ENCODE measurements around the gene AQP3.
A peak's percentile ranks its signal among the peaks of the same experiment; 100 is the strongest.

AQP3 gene

GRCh38 chr9:33452828-33453271, 5.5 kb upstream of the AQP3 start:
- no peaks in the 10 kb centered on the region for H3K9me3 ChIP-seq (ENCODE audit: control insufficient read depth, insufficient read depth, low read length)
- H3K27me3 ChIP-seq (ENCODE audit: control insufficient read depth, insufficient read depth, low read length) = peaks cover 11% of the 10 kb centered on the region
- no peak overlapping the region for H3K4me3 ChIP-seq (ENCODE audit: low read depth, low read length)
- H3K9ac ChIP-seq (ENCODE audit: low read depth, low read length) = no peak overlapping the region
- peaks cover 11% of the 10 kb centered on the region for H3K4me1 ChIP-seq (ENCODE audit: control insufficient read depth, insufficient read depth, low read length)
- H3K36me3 ChIP-seq (ENCODE audit: control insufficient read depth, insufficient read depth, low read length) = no peaks in the 10 kb centered on the region
- H3K27ac ChIP-seq (ENCODE audit: low read depth, low read length) = peak overlapping the region; percentile 66

- Histone ChIP-seq H3K27ac (ENCODE audit: low read depth, low read length) (no peak overlapping the region), H3K36me3 (ENCODE audit: control insufficient read depth, insufficient read depth, low read length) (no peaks in the 10 kb centered on the region), H3K4me3 (ENCODE audit: low read depth, low read length) (no peak overlapping the region), H3K27me3 (ENCODE audit: control insufficient read depth, insufficient read depth, low read length) (peaks cover 28% of the 10 kb centered on the region), H3K9me3 (ENCODE audit: control insufficient read depth, insufficient read depth, low read length) (no peaks in the 10 kb centered on the region), H3K4me1 (ENCODE audit: control insufficient read depth, insufficient read depth, low read length) (peaks cover 19% of the 10 kb centered on the region), H3K9ac (ENCODE audit: low read depth, low read length) (no peak overlapping the region)
These were observed 3.3 kb upstream of the AQP3 start for GRCh38 chr9:33450621-33451146.

GRCh38 chr9:33449715-33450114, 2.3 kb upstream of the AQP3 start:
- Histone ChIP-seq H3K4me3 (ENCODE audit: low read depth, low read length) (no peak overlapping the region), H3K27ac (ENCODE audit: low read depth, low read length) (no peak overlapping the region), H3K9me3 (ENCODE audit: control insufficient read depth, insufficient read depth, low read length) (no peaks in the 10 kb centered on the region), H3K9ac (ENCODE audit: low read depth, low read length) (no peak overlapping the region), H3K4me1 (ENCODE audit: control insufficient read depth, insufficient read depth, low read length) (peaks cover 19% of the 10 kb centered on the region), H3K36me3 (ENCODE audit: control insufficient read depth, insufficient read depth, low read length) (no peaks in the 10 kb centered on the region), H3K27me3 (ENCODE audit: control insufficient read depth, insufficient read depth, low read length) (peaks cover 28% of the 10 kb centered on the region)

- peaks cover 28% of the 10 kb centered on the region for H3K27me3 ChIP-seq (ENCODE audit: control insufficient read depth, insufficient read depth, low read length)
- no peaks in the 10 kb centered on the region for H3K36me3 ChIP-seq (ENCODE audit: control insufficient read depth, insufficient read depth, low read length)
- peaks cover 14% of the 10 kb centered on the region for H3K4me1 ChIP-seq (ENCODE audit: control insufficient read depth, insufficient read depth, low read length)
- H3K9ac ChIP-seq (ENCODE audit: low read depth, low read length) = no peak overlapping the region
- no peak overlapping the region for H3K27ac ChIP-seq (ENCODE audit: low read depth, low read length)
- H3K9me3 ChIP-seq (ENCODE audit: control insufficient read depth, insufficient read depth, low read length) = no peaks in the 10 kb centered on the region
- peak overlapping the region; percentile 72 for H3K4me3 ChIP-seq (ENCODE audit: low read depth, low read length)
These were observed 583 bp upstream of the AQP3 start for GRCh38 chr9:33447799-33448553.

- H3K9ac ChIP-seq (ENCODE audit: low read depth, low read length) = no peak overlapping the region
- H3K36me3 ChIP-seq (ENCODE audit: control insufficient read depth, insufficient read depth, low read length) = no peaks in the 10 kb centered on the region
- H3K27me3 ChIP-seq (ENCODE audit: control insufficient read depth, insufficient read depth, low read length) = peaks cover 28% of the 10 kb centered on the region
- H3K27ac ChIP-seq (ENCODE audit: low read depth, low read length) = no peak overlapping the region
- H3K9me3 ChIP-seq (ENCODE audit: control insufficient read depth, insufficient read depth, low read length) = no peaks in the 10 kb centered on the region
- H3K4me1 ChIP-seq (ENCODE audit: control insufficient read depth, insufficient read depth, low read length) = peaks cover 12% of the 10 kb centered on the region
- H3K4me3 ChIP-seq (ENCODE audit: low read depth, low read length) = peak overlapping the region; percentile 72
These were observed 1.0 kb downstream of the AQP3 start for GRCh38 chr9:33446240-33446945.

GRCh38 chr9:33445389-33446239, 1.8 kb downstream of the AQP3 start:
- no peak overlapping the region for H3K27ac ChIP-seq (ENCODE audit: low read depth, low read length)
- no peaks in the 10 kb centered on the region for H3K9me3 ChIP-seq (ENCODE audit: control insufficient read depth, insufficient read depth, low read length)
- H3K36me3 ChIP-seq (ENCODE audit: control insufficient read depth, insufficient read depth, low read length) = no peaks in the 10 kb centered on the region
- H3K4me3 ChIP-seq (ENCODE audit: low read depth, low read length) = no peak overlapping the region
- peaks cover 28% of the 10 kb centered on the region for H3K27me3 ChIP-seq (ENCODE audit: control insufficient read depth, insufficient read depth, low read length)
- peaks cover 12% of the 10 kb centered on the region for H3K4me1 ChIP-seq (ENCODE audit: control insufficient read depth, insufficient read depth, low read length)
- no peak overlapping the region for H3K9ac ChIP-seq (ENCODE audit: low read depth, low read length)

GRCh38 chr9:33443464-33444154, 3.8 kb downstream of the AQP3 start:
- no peak overlapping the region for H3K9ac ChIP-seq (ENCODE audit: low read depth, low read length)
- H3K27ac ChIP-seq (ENCODE audit: low read depth, low read length) = no peak overlapping the region
- H3K9me3 ChIP-seq (ENCODE audit: control insufficient read depth, insufficient read depth, low read length) = no peaks in the 10 kb centered on the region
- peaks cover 25% of the 10 kb centered on the region for H3K27me3 ChIP-seq (ENCODE audit: control insufficient read depth, insufficient read depth, low read length)
- no peaks in the 10 kb centered on the region for H3K36me3 ChIP-seq (ENCODE audit: control insufficient read depth, insufficient read depth, low read length)
- peaks cover 12% of the 10 kb centered on the region for H3K4me1 ChIP-seq (ENCODE audit: control insufficient read depth, insufficient read depth, low read length)
- no peak overlapping the region for H3K4me3 ChIP-seq (ENCODE audit: low read depth, low read length)

GRCh38 chr9:33443047-33443446, 4.3 kb downstream of the AQP3 start:
- H3K36me3 ChIP-seq (ENCODE audit: control insufficient read depth, insufficient read depth, low read length) = no peaks in the 10 kb centered on the region
- H3K9ac ChIP-seq (ENCODE audit: low read depth, low read length) = no peak overlapping the region
- H3K27ac ChIP-seq (ENCODE audit: low read depth, low read length) = no peak overlapping the region
- H3K9me3 ChIP-seq (ENCODE audit: control insufficient read depth, insufficient read depth, low read length) = no peaks in the 10 kb centered on the region
- peaks cover 19% of the 10 kb centered on the region for H3K27me3 ChIP-seq (ENCODE audit: control insufficient read depth, insufficient read depth, low read length)
- H3K4me1 ChIP-seq (ENCODE audit: control insufficient read depth, insufficient read depth, low read length) = peaks cover 10% of the 10 kb centered on the region
- H3K4me3 ChIP-seq (ENCODE audit: low read depth, low read length) = no peak overlapping the region

GRCh38 chr9:33442125-33442524, 5.3 kb downstream of the AQP3 start:
- Histone ChIP-seq H3K36me3 (ENCODE audit: control insufficient read depth, insufficient read depth, low read length) (no peaks in the 10 kb centered on the region), H3K27ac (ENCODE audit: low read depth, low read length) (no peak overlapping the region), H3K9ac (ENCODE audit: low read depth, low read length) (no peak overlapping the region)

GRCh38 chr9:33440609-33441008, 6.8 kb downstream of the AQP3 start:
- H3K27me3 ChIP-seq (ENCODE audit: control insufficient read depth, insufficient read depth, low read length) = peaks cover under 1% of the 10 kb centered on the region; the same call in 1 of the 2 replicates
- no peaks in the 10 kb centered on the region; the same call in 1 of the 2 replicates for H3K4me1 ChIP-seq (ENCODE audit: control insufficient read depth, insufficient read depth, low read length)
- H3K36me3 ChIP-seq (ENCODE audit: control insufficient read depth, insufficient read depth, low read length) = no peaks in the 10 kb centered on the region
- no peak overlapping the region for H3K9ac ChIP-seq (ENCODE audit: low read depth, low read length)
- no peaks in the 10 kb centered on the region for H3K9me3 ChIP-seq (ENCODE audit: control insufficient read depth, insufficient read depth, low read length)
- H3K4me3 ChIP-seq (ENCODE audit: low read depth, low read length) = no peak overlapping the region
- H3K27ac ChIP-seq (ENCODE audit: low read depth, low read length) = no peak overlapping the region

More at GRCh38 chr9:33442125-33442524, 5.3 kb downstream of the AQP3 start:
- Histone ChIP-seq H3K27me3 (ENCODE audit: control insufficient read depth, insufficient read depth, low read length) (peaks cover 14% of the 10 kb centered on the region), H3K9me3 (ENCODE audit: control insufficient read depth, insufficient read depth, low read length) (no peaks in the 10 kb centered on the region), H3K4me3 (ENCODE audit: low read depth, low read length) (no peak overlapping the region), H3K4me1 (ENCODE audit: control insufficient read depth, insufficient read depth, low read length) (peaks cover 5% of the 10 kb centered on the region)
